Epithelial cell of esophagus (primary cell): ENCODE data around the gene MRPS34.

Experiments
- DNase-seq: peaks from one replicate; pipeline ENCODE4 v3.0.0; 2010; ENCODE audit warnings: low read depth
- H3K4me3 ChIP-seq: 2 replicates; pipeline ENCODE4 v1.5.1; 2011; ENCODE audit warnings: mild to moderate bottlenecking, low read length, control low read depth
- TF ChIP-seq, protein P1 (sequence below): IDR thresholded peaks from 2 replicates; pipeline ENCODE4 v1.5.1; 2011; ENCODE audit warnings: low read depth, mild to moderate bottlenecking, low read length, control low read depth, inconsistent platforms; ENCODE audit not compliant: insufficient read depth; ENCODE audit errors: missing control alignments

Gene MRPS34

DNA sequence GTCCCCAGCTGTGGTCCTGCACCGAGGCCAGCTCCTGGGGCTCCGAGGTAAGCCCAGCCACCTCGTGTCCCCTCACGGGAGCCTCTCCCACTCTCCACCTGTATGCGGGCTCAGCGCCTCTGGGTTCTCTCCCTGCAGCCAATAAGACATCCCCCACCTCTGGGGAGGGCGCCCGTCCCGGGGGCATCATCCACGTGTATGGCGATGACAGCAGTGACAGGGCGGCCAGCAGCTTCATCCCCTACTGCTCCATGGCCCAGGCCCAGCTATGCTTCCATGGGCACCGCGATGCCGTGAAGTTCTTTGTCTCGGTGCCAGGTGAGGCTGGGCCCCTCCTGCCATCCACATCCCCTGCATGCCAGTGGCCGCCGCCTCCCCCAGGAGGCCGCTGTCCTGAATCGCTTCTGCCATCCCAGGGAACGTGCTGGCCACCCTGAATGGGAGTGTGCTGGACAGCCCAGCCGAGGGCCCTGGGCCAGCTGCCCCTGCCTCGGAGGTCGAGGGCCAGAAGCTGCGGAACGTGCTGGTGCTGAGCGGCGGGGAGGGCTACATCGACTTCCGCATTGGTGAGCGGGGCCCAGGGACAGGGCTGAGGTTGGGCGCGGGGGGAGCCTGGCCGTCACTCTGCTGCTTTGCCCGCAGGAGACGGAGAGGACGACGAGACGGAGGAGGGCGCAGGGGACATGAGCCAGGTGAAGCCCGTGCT is 4.7 kb downstream of the MRPS34 start:
- no peak for DNase-seq
- TF ChIP-seq, protein P1, sequence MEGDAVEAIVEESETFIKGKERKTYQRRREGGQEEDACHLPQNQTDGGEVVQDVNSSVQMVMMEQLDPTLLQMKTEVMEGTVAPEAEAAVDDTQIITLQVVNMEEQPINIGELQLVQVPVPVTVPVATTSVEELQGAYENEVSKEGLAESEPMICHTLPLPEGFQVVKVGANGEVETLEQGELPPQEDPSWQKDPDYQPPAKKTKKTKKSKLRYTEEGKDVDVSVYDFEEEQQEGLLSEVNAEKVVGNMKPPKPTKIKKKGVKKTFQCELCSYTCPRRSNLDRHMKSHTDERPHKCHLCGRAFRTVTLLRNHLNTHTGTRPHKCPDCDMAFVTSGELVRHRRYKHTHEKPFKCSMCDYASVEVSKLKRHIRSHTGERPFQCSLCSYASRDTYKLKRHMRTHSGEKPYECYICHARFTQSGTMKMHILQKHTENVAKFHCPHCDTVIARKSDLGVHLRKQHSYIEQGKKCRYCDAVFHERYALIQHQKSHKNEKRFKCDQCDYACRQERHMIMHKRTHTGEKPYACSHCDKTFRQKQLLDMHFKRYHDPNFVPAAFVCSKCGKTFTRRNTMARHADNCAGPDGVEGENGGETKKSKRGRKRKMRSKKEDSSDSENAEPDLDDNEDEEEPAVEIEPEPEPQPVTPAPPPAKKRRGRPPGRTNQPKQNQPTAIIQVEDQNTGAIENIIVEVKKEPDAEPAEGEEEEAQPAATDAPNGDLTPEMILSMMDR, result no peak
- H3K4me3 ChIP-seq, result no peak overlapping the region

DNA sequence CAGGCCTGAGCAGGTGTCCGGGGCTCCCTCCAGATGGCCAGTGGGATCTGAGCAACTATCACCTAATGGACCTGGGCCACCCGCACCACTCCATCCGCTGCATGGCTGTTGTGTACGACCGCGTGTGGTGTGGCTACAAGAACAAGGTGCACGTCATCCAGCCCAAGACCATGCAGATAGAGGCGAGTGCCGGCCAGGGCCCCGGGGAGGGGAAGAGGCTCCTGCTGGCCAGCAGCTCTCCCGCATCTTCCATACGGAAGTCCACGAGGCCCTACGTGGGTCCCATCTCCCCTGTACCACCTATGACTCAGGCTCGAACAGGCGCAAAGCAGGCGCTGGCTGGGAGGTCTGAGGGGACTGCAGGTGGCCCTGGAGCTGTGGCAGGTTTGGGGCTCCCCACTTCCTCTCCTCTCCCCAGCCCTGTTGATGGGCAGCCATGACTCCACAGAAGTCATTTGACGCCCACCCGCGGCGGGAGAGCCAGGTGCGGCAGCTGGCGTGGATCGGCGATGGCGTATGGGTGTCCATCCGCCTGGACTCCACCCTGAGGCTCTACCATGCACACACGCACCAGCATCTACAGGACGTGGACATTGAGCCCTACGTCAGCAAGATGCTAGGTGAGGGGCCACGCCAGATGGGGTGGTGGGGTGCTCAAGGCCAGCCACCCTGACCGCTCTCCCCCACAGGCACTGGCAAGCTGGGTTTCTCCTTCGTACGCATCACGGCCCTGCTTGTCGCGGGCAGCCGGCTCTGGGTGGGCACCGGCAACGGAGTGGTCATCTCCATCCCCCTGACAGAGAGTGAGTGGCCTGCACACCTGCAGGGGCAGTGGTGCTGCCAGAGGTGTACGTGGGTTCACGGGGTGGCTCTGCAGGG is 5.6 kb downstream of the MRPS34 start:
- DNase-seq, result no peak
- no peak overlapping the region for H3K4me3 ChIP-seq
- TF ChIP-seq, protein P1, result no peak

DNA sequence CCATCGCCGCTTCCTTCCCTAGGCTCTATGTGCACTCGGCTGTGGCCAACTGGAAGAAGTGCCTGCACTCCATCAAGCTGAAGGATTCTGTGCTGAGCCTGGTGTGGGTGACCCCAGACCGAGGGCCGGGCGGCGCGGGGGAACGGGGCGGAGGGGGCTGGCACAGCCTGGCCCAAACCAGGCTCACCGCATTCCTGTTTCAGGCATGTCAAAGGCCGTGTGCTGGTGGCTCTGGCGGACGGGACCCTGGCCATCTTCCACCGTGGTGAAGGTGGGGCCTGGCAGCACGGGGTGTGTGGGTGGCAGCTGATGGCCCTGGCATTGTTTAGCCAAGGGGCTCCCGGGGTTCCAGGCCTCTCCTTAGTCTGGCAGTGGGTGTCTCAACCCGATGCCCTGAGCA is 6.2 kb downstream of the MRPS34 start:
- no peak for DNase-seq
- TF ChIP-seq, protein P1, result no peak
- no peak overlapping the region for H3K4me3 ChIP-seq

DNA sequence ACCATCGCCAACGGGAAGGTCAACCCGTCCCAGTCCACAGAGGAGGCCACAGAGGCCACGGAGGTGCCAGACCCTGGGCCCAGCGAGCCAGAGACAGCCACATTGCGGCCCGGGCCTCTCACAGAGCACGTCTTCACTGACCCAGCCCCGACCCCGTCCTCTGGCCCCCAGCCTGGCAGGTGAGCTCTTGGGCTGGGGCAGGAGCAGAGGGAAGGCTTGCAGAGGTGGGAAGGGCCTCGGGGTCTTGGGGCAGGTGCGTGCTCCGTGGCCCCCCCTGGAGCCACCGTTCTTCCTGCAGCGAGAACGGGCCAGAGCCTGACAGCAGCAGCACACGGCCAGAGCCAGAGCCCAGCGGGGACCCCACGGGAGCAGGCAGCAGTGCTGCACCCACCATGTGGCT is 6.7 kb downstream of the MRPS34 start:
- DNase-seq, result no peak
- TF ChIP-seq, protein P1, result no peak
- H3K4me3 ChIP-seq, result no peak overlapping the region

DNA sequence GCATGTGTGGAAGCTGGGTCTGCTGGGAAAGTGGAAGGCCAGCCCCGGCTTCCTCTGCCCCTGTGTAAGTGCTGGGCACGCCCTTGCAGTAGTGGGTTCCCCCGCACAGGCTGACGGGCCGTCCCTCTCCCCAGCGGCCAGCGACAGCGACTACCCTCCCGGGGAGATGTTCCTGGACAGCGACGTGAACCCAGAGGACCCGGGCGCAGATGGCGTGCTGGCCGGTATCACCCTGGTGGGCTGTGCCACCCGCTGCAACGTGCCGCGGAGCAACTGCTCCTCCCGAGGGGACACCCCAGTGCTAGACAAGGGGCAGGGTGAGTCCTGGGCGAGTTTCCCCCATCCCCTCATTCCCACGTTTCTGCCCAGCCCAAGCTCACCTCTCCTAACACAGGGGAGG is 7.1 kb downstream of the MRPS34 start:
- H3K4me3 ChIP-seq, result no peak overlapping the region
- TF ChIP-seq, protein P1, result no peak
- no peak for DNase-seq

DNA sequence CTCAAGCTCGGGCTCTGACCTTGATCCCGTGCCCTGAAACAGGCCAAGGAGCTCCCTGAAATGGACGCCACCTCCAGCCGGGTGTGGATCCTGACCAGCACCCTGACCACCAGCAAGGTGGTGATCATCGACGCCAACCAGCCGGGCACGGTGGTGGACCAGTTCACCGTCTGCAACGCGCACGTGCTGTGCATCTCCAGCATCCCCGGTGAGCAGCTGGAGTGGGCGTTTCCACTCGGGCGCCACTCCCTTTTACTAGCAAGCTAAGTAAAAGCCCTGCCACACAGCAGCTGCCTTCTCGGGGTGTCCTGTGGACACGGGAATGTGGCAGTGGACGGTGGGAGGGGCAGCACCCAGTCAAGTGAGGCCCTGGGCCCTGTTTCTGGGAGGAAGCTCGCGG is 8.0 kb downstream of the MRPS34 start:
- TF ChIP-seq, protein P1, result no peak
- DNase-seq, result no peak
- H3K4me3 ChIP-seq, result no peak overlapping the region
